GM20431 (cell line): ENCODE measurements around the gene EIF1AX.
"Not testable (repeated sequence)": the region's sequence is repeated elsewhere in the genome, so short reads cannot be mapped to it uniquely, and the experiment has no call there.

Experiments used
- in situ Hi-C: fragments of 300-500 bp; cut with MseI, MboI; formaldehyde crosslinking; loops from one replicate; pipeline ENCODE4 v1.15.0; 2020; ENCODE audit warnings: low sequenced_read_pairs; ENCODE audit not compliant: unreplicated experiment

Gene EIF1AX

GRCh38 chrX:20128670-20129069, 13.0 kb downstream of the EIF1AX start:
- in situ Hi-C loops, result no loop called here

- in situ Hi-C loops, result not testable (repeated sequence)
Observed at GRCh38 chrX:20127440-20127839, 14.2 kb downstream of the EIF1AX start.

- in situ Hi-C loops, result not testable (repeated sequence)
Observed at GRCh38 chrX:20126833-20127232, 14.8 kb downstream of the EIF1AX start.

- in situ Hi-C loops, result no loop called here
Observed at GRCh38 chrX:20124964-20125363, 16.7 kb downstream of the EIF1AX start.

GRCh38 chrX:20118065-20118824, 23.4 kb downstream of the EIF1AX start:
- in situ Hi-C loops, result no loop called here

GRCh38 chrX:20116577-20117240, 24.9 kb downstream of the EIF1AX start, which contains the start of gene MAP7D2:
TSS of gene MAP7D2 (minus strand) at chrX:20116907. CDS start at chrX:20116879, 28 bp downstream.
- in situ Hi-C loops, result no loop called here

GRCh38 chrX:20116087-20116576, 25.5 kb downstream of the EIF1AX start:
- in situ Hi-C loops, result no loop called here

GRCh38 chrX:20112022-20112774, 29.4 kb downstream of the EIF1AX start:
- in situ Hi-C loops, result no loop called here

- in situ Hi-C loops, result no loop called here
Observed at GRCh38 chrX:20111271-20111670, 30.4 kb downstream of the EIF1AX start.

GRCh38 chrX:20101934-20102581, 39.6 kb downstream of the EIF1AX start:
- in situ Hi-C loops, result no loop called here

- in situ Hi-C loops, result no loop called here
Observed at GRCh38 chrX:20091499-20091898, 50.1 kb downstream of the EIF1AX start.

GRCh38 chrX:20089845-20090244, 51.8 kb downstream of the EIF1AX start:
- in situ Hi-C loops, result no loop called here

GRCh38 chrX:20080277-20080676, 61.4 kb downstream of the EIF1AX start:
- in situ Hi-C loops, result no loop called here
